ENCODE data around the gene CSNK1D.
A peak's percentile ranks its signal among the peaks of the same experiment; 100 is the strongest.

CSNK1D gene

GRCh38 chr17:82246365-82247181, 26.9 kb downstream of the CSNK1D start (continued):
- TF ChIP-seq ZNF202 (tag by site-specific recombination; IDR thresholded peaks at IDR 0.05; ENCODE audit: borderline replicate concordance): no peak
- TF ChIP-seq REPIN1 (tag by site-specific recombination; IDR thresholded peaks at IDR 0.05; ENCODE audit: low read depth): no peak
- TF ChIP-seq ZNF610 (tag by site-specific recombination; IDR thresholded peaks at IDR 0.05; ENCODE audit: borderline replicate concordance): no peak
- TF ChIP-seq PATZ1 (tag by site-specific recombination; IDR thresholded peaks at IDR 0.05): 0 out of 2 replicates have a peak, but pooled peaks have one; percentile 19
- TF ChIP-seq ZNF175 (tag by site-specific recombination; IDR thresholded peaks at IDR 0.05): no peak
- TF ChIP-seq ZBTB44 (tag by site-specific recombination; IDR thresholded peaks at IDR 0.05): no peak
- TF ChIP-seq ZNF518A (tag by site-specific recombination; conservative IDR thresholded peaks at IDR 0.05; ENCODE audit: low read depth): no peak
- TF ChIP-seq WT1 (tag by site-specific recombination; IDR thresholded peaks at IDR 0.05): no peak
- TF ChIP-seq ZNF174 (tag by site-specific recombination; IDR thresholded peaks at IDR 0.05): no peak
- no peak for TF ChIP-seq ZNF692 (tag by site-specific recombination; IDR thresholded peaks at IDR 0.05)

- H3K36me3 ChIP-seq (ENCODE audit: control insufficient read depth in 2 of 2, insufficient read depth in 1 of 2, low read length in 2 of 2): peaks cover 39 to 99% of the 10 kb centered on the region in 2 experiments
- CTCF ChIA-PET: interaction anchor here (1.4 kb wide), 1 partner anchor 10 kb away, joined by 8 read pairs; no protein-coding TSS in a partner anchor
- H3K9me3 ChIP-seq (ENCODE audit: control insufficient read depth, insufficient read depth, low read depth, low read length): no peaks in the 10 kb centered on the region
- no peak overlapping the region for H3K4me3 ChIP-seq (ENCODE audit: low read depth, low read length)
- H3K27ac ChIP-seq (ENCODE audit: extremely low read depth, low read depth, low read length): 0 out of 2 replicates have a peak overlapping the region, but pooled peaks have one; percentile 32
- no peaks in the 10 kb centered on the region for H3K4me1 ChIP-seq (ENCODE audit: control insufficient read depth, insufficient read depth, low read length)
- POLR2A ChIA-PET: interaction anchor here (0.8 kb wide), 1 partner anchor 10 kb away, joined by 3 read pairs; no protein-coding TSS in a partner anchor
- no peak for TF ChIP-seq ZNF626 (tag by site-specific recombination; IDR thresholded peaks at IDR 0.05)
- no peak for TF ChIP-seq ZNF266 (tag by site-specific recombination; IDR thresholded peaks at IDR 0.05; ENCODE audit: low read depth)
- TF ChIP-seq ZNF416 (tag by site-specific recombination; IDR thresholded peaks at IDR 0.05): no peak
- TF ChIP-seq ZNF394 (tag by site-specific recombination; IDR thresholded peaks at IDR 0.05; ENCODE audit: borderline replicate concordance): no peak
- no peak for TF ChIP-seq GLI2 (tag by site-specific recombination; IDR thresholded peaks at IDR 0.05; ENCODE audit: borderline replicate concordance, low read depth)
- TF ChIP-seq SCRT1 (tag by site-specific recombination; IDR thresholded peaks at IDR 0.05; ENCODE audit: borderline replicate concordance): 0 out of 2 replicates have a peak, but pooled peaks have one; percentile 19
Observed at GRCh38 chr17:82246040-82246364, 27.5 kb downstream of the CSNK1D start.
